GM10266 (cell line): ENCODE data around the gene TNS3.
A peak's percentile ranks its signal among the peaks of the same experiment; 100 is the strongest.

Source experiments
- DNase-seq: peaks from one replicate; pipeline ENCODE4 v3.0.0; 2012; ENCODE audit errors: extremely low spot score
- CTCF ChIP-seq: IDR thresholded peaks from 2 replicates; pipeline ENCODE4 v1.5.1; 2012; ENCODE audit warnings: mild to moderate bottlenecking, low read depth; ENCODE audit not compliant: control insufficient read depth, insufficient read depth; ENCODE audit errors: missing control alignments

Gene TNS3

GRCh38 chr7:47488201-47488968 is 93.5 kb downstream of the TNS3 start:
- DNase-seq, result no peak
- TF ChIP-seq CTCF, result no peak

- no peak for DNase-seq
- TF ChIP-seq CTCF, result no peak
Measured at GRCh38 chr7:47485640-47486435, 96.1 kb downstream of the TNS3 start.

- TF ChIP-seq CTCF, result no peak
Measured at GRCh38 chr7:47484923-47485639, 96.8 kb downstream of the TNS3 start.

GRCh38 chr7:47484457-47484856 is 97.5 kb downstream of the TNS3 start:
- no peak for DNase-seq
- TF ChIP-seq CTCF, result no peak

More at GRCh38 chr7:47484923-47485639, 96.8 kb downstream of the TNS3 start:
- no peak for DNase-seq

- peak; percentile 35 for TF ChIP-seq CTCF
- DNase-seq, result no peak
Measured at GRCh38 chr7:47483604-47484273, 98.2 kb downstream of the TNS3 start.

- no peak for TF ChIP-seq CTCF
- peak; percentile 38 for DNase-seq
Measured at GRCh38 chr7:47482013-47482875, 99.7 kb downstream of the TNS3 start.
